Neural cell (in vitro differentiated cells): ENCODE data around the gene PROCA1.

Experiments used
- POLR2AphosphoS5 ChIP-seq: IDR thresholded peaks from 2 replicates; pipeline ENCODE4 v1.6.1; 2012
- RAD21 ChIP-seq: fragments of 450-650 bp; conservative IDR thresholded peaks from 2 replicates; pipeline ENCODE4 v1.6.1; 2014; ENCODE audit warnings: antibody characterized with exemption, mild to moderate bottlenecking, moderate library complexity
- TF ChIP-seq, protein P1 (sequence below): fragments of 450-650 bp; IDR thresholded peaks from 2 replicates; pipeline ENCODE4 v1.5.1; 2014; ENCODE audit warnings: antibody characterized with exemption, mild to moderate bottlenecking, moderate library complexity; ENCODE audit not compliant: poor library complexity, severe bottlenecking
- TF ChIP-seq, protein P2 (sequence below): IDR thresholded peaks from 2 replicates; pipeline ENCODE4 v1.6.1; 2012; ENCODE audit warnings: borderline replicate concordance

DNA sequence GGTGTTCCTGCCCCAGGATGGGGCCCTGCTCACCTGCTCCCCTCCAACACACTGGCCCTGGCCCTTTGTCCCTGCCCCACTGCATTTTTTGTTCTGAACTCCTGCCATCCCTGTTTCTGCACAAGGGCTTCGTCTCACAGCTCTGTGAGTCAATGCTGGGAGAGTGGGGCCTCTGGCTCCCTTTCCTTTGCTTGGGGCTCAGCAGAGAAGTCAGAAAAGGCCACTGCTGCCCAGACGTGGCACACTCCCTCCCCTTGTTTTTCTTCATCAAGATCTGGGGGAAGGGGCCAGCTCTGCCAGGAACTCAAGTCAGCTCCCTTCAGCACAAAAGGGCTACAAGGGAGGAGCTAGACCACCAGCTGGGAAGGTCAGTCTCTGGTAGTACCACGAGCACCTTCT lies 8.9 kb downstream of the PROCA1 start:
- TF ChIP-seq, protein P1, sequence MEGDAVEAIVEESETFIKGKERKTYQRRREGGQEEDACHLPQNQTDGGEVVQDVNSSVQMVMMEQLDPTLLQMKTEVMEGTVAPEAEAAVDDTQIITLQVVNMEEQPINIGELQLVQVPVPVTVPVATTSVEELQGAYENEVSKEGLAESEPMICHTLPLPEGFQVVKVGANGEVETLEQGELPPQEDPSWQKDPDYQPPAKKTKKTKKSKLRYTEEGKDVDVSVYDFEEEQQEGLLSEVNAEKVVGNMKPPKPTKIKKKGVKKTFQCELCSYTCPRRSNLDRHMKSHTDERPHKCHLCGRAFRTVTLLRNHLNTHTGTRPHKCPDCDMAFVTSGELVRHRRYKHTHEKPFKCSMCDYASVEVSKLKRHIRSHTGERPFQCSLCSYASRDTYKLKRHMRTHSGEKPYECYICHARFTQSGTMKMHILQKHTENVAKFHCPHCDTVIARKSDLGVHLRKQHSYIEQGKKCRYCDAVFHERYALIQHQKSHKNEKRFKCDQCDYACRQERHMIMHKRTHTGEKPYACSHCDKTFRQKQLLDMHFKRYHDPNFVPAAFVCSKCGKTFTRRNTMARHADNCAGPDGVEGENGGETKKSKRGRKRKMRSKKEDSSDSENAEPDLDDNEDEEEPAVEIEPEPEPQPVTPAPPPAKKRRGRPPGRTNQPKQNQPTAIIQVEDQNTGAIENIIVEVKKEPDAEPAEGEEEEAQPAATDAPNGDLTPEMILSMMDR = no peak
- TF ChIP-seq, protein P2, sequence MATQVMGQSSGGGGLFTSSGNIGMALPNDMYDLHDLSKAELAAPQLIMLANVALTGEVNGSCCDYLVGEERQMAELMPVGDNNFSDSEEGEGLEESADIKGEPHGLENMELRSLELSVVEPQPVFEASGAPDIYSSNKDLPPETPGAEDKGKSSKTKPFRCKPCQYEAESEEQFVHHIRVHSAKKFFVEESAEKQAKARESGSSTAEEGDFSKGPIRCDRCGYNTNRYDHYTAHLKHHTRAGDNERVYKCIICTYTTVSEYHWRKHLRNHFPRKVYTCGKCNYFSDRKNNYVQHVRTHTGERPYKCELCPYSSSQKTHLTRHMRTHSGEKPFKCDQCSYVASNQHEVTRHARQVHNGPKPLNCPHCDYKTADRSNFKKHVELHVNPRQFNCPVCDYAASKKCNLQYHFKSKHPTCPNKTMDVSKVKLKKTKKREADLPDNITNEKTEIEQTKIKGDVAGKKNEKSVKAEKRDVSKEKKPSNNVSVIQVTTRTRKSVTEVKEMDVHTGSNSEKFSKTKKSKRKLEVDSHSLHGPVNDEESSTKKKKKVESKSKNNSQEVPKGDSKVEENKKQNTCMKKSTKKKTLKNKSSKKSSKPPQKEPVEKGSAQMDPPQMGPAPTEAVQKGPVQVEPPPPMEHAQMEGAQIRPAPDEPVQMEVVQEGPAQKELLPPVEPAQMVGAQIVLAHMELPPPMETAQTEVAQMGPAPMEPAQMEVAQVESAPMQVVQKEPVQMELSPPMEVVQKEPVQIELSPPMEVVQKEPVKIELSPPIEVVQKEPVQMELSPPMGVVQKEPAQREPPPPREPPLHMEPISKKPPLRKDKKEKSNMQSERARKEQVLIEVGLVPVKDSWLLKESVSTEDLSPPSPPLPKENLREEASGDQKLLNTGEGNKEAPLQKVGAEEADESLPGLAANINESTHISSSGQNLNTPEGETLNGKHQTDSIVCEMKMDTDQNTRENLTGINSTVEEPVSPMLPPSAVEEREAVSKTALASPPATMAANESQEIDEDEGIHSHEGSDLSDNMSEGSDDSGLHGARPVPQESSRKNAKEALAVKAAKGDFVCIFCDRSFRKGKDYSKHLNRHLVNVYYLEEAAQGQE = no peak
- TF ChIP-seq POLR2AphosphoS5 = no peak
- TF ChIP-seq RAD21 = no peak
